Activated CD8-positive, alpha-beta memory T cell treated with anti-CD3 and anti-CD28 coated beads, Interleukin-2, amount 50 U/mL, for 1 hour (primary cell): Measurements from ENCODE around the gene PPP1R11.
"Not testable (repeated sequence)": the region's sequence is repeated elsewhere in the genome, so short reads cannot be mapped to it uniquely, and the experiment has no call there.

Source experiments
- DNase-seq: peaks from one replicate; pipeline ENCODE4 v3.0.0-alpha.2; 2020; ENCODE audit errors: extremely low read depth

Gene PPP1R11, protein sequence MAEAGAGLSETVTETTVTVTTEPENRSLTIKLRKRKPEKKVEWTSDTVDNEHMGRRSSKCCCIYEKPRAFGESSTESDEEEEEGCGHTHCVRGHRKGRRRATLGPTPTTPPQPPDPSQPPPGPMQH

GRCh38 chr6:30066577-30067459 is at the start of gene PPP1R11:
Gene PPP1R11, plus strand, starts transcription at chr6:30067198. Its CDS starts 213 bp downstream, at chr6:30067411.
- peak; percentile 98 for DNase-seq

- DNase-seq: no peak
Observed at GRCh38 chr6:30019819-30020218, 47.2 kb upstream of the PPP1R11 start.

- no peak for DNase-seq
Observed at GRCh38 chr6:30020626-30021025, 46.4 kb upstream of the PPP1R11 start.

DNA sequence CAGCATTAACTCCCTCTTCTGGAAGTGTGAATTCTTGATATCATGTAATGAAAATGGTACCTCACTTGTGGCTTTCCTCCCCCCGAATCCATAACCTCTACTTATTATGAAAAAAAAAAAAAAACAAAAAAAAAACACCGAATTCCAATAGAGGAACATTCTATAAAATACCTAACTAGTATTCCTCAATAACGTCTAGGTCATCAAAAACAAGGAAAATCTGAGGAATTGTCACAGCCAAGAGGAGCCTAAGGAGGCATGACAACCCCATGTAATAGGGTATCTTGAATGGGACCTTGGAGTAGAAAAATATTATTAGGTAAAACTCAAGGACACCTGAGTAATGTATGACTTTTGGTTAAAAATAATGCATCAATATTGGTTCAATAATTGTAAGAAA is 44.8 kb upstream of the PPP1R11 start:
- DNase-seq: no peak

GRCh38 chr6:30022712-30023111 is 44.3 kb upstream of the PPP1R11 start:
- not testable (repeated sequence) for DNase-seq

- DNase-seq: no peak
Observed at GRCh38 chr6:30025186-30025585, 41.8 kb upstream of the PPP1R11 start.

DNA sequence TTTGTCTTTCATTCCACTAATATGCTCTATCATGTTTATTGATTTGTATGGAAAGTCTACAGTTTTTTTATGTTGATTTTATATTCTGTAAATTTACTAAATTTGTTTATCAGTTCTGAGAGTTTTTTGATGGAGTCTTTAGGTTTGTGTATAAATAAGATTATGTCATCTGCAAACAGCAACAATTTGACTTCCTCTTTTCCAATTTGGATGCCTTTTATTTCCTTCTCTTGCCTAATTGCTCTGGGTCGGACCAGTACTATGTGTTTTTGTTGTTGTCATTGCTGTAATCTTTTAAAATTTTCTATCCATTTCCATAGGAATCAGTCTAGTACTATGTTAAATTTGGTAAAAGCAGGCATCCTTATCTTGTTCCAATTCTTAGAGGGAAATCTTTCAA is 37.4 kb upstream of the PPP1R11 start:
- DNase-seq: no peak

GRCh38 chr6:30031381-30031780 is 35.6 kb upstream of the PPP1R11 start:
- DNase-seq: no peak

DNA sequence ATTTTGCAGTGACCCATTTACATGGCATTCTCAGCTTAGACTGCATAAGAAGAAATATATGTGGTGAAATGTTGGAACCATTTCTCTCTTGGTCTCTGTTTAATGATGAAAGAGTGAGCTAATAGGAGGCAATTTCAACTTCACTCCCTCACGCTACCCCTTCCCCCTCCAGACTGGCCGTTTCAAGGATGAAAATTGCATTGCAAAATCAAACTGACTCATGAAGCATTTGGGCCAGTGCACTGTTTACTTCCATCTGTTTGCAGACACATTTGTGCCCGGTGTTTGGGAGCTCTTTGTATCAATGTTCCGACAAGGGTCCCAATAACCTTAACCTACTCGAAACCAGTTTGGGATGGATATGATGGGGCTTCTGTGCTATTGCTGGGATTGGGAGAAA is 33.6 kb upstream of the PPP1R11 start:
- not testable (repeated sequence) for DNase-seq

- no peak for DNase-seq
Observed at GRCh38 chr6:30035784-30036183, 31.2 kb upstream of the PPP1R11 start.

DNA sequence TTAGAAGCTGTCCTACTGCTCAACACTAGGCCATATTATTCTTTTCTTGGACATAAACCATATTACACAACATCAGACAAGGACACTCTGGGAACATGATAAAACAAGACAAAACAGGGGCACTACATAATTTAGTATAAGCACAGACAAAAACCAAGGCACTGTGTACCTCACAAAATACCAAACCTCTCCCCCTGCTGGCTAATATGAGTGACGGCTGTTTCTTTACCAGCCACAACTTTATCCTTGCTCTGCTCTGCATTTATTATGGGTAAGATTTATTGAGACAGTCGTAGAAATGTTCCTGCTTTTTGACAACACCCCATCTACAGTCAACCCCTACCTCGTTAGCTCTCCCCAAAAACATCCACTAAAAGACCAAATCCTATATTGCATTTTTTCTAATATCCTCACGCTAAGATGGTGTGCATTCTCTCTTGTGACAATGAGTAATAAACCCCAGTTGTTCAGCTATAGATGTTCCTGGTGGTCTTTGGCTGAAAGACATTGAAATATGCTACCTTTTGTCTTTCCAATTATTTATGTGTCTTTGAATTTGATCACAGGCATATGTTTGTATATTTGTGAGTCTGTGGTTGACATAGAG is 29.7 kb upstream of the PPP1R11 start:
- DNase-seq: no peak

- no peak for DNase-seq
Observed at GRCh38 chr6:30041221-30041620, 25.8 kb upstream of the PPP1R11 start.

- no peak for DNase-seq
Observed at GRCh38 chr6:30041821-30042220, 25.2 kb upstream of the PPP1R11 start.

GRCh38 chr6:30042476-30042875 is 24.5 kb upstream of the PPP1R11 start:
- DNase-seq: no peak

GRCh38 chr6:30042914-30043313 is 24.1 kb upstream of the PPP1R11 start:
- DNase-seq: no peak

DNA sequence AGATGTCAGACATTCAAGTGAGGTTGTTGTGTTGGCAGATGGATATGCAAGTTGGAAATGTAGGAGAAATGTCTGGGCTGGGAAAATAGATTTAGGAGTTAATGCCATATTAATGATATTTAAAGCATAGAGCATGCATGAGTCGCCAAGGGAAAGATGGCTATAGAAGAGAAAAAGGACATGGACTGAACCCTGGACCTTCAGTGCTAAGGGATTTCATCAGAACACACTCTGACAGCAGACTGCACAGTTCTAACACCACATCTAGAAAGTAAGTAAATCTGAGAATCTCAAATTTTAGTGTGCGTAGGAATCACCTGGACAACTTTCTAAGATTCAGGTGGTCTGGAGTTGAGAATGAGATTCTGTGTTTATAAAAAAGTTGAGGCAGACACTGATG is 23.3 kb upstream of the PPP1R11 start:
- DNase-seq: no peak

- no peak for DNase-seq
Observed at GRCh38 chr6:30044630-30045029, 22.4 kb upstream of the PPP1R11 start.

GRCh38 chr6:30047220-30047619 is 19.8 kb upstream of the PPP1R11 start:
- DNase-seq: no peak

DNA sequence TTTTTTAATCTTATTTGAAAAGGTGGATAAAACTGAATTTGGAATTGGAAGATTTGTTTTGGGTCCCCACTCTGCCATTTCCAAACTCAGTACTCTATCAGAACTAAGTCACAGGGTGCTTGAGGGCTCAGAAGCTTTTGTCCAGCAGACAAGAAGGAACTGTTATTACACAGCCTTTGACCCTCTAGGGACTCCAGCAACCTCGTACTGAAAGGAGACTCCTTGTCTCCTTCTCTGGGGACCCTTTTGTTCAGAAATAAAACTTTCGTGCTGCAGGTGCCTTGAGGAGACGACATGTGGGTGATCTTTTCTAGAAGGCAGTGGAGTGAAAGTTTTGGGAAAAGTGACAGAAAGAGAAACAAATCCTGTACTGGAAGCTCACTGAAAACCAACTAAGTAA is 13.3 kb upstream of the PPP1R11 start:
- DNase-seq: no peak

DNA sequence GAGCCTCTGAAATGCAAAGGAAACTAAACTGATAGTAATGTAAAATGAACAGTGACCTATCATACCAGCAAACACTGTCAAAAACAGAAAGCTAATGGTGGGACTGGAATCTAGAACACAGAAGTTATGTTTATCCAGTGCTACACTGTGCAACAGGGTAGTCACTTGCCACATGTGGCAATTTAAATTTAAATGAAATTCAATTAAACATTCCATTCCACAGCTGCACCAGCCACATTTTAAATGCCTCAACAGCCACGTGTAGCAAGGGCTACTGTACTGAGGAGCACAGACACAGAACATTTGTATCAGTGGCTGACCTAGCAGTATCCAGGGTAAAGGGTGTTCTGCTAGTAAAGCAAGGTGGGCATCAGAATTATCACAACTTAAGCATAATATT is 11.5 kb upstream of the PPP1R11 start:
- no peak for DNase-seq

- DNase-seq: no peak
Observed at GRCh38 chr6:30060606-30061091, 6.3 kb upstream of the PPP1R11 start.

GRCh38 chr6:30061092-30061857 is 5.7 kb upstream of the PPP1R11 start, which contains the start of gene POLR1H:
Gene POLR1H, plus strand, starts transcription at chr6:30061265. Its CDS starts 260 bp downstream, at chr6:30061525.
- DNase-seq: peak; percentile 73
